Measurements from ENCODE around the gene IRX4.

The IRX4 gene

DNA sequence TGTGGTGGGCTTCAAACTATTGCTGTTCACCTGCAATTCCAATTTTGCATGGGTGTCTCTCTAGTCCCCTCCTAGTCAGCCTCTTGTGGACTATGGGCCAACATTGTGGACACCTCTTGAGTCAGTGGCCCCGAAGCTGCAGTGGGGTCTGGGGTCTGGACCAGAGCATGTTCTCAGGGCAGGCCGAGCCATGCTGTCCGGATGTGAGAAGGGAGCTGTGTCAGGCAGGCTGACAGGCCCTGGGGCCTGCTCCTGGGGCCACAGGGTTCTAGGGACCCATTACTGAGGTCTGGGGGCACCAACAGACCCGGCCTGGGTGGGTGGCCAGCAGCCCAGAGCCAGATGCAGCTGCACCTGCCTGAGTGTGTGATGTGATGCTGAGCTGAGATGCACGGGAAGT, 16.5 kb upstream of the IRX4 start:
- ChIA-PET CTCF (no interaction called here), POLR2A (no interaction called here)
- TF ChIP-seq, protein P1, sequence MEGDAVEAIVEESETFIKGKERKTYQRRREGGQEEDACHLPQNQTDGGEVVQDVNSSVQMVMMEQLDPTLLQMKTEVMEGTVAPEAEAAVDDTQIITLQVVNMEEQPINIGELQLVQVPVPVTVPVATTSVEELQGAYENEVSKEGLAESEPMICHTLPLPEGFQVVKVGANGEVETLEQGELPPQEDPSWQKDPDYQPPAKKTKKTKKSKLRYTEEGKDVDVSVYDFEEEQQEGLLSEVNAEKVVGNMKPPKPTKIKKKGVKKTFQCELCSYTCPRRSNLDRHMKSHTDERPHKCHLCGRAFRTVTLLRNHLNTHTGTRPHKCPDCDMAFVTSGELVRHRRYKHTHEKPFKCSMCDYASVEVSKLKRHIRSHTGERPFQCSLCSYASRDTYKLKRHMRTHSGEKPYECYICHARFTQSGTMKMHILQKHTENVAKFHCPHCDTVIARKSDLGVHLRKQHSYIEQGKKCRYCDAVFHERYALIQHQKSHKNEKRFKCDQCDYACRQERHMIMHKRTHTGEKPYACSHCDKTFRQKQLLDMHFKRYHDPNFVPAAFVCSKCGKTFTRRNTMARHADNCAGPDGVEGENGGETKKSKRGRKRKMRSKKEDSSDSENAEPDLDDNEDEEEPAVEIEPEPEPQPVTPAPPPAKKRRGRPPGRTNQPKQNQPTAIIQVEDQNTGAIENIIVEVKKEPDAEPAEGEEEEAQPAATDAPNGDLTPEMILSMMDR (IDR thresholded peaks at IDR 0.05; ENCODE audit: insufficient read depth, low read length, missing control alignments) = no peak

DNA sequence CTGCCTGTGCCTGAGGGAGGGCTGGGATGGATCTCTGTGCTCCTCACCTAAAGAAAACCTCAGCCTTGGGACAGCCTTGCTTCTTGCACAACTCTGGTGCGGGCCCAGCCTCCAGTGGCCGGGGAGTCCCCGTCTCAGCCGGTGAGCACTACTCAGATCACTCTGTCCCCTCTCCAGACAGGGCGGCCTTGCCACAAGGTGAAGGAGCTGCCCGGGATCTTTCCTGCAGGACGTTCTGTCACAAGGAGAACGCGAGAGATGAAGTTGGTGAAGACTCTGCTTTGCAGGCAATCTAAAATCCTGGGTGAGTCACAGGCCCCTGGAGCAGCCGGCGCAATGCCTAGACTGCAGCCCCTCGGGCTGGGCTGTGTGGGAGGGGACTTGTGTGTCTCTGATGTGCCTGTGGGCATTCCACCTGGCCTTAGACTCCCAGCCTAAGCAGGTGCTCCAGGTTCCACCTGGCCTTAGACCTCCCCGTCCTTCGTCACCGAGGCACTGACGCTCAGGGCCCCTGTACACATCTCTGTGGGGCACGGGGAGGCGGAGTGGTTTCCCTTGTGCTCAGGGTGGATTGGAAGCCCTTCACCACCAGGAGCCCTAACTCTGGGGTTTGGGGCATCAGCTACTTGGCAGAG, 15.2 kb upstream of the IRX4 start:
- ChIA-PET CTCF (no interaction called here), POLR2A (no interaction called here)
- DNase-seq (ENCODE audit: low read depth, low spot score) = no peak
- H3K4me3 ChIP-seq (ENCODE audit: low read depth, low read length) = no peak overlapping the region
- TF ChIP-seq, protein P1 (IDR thresholded peaks at IDR 0.05; ENCODE audit: insufficient read depth, low read length, missing control alignments) = no peak

More for the DNA sequence above, 16.5 kb upstream of the IRX4 start:
- no peak for DNase-seq (ENCODE audit: low read depth, low spot score)
- H3K4me3 ChIP-seq (ENCODE audit: low read depth, low read length) = no peak overlapping the region

DNA sequence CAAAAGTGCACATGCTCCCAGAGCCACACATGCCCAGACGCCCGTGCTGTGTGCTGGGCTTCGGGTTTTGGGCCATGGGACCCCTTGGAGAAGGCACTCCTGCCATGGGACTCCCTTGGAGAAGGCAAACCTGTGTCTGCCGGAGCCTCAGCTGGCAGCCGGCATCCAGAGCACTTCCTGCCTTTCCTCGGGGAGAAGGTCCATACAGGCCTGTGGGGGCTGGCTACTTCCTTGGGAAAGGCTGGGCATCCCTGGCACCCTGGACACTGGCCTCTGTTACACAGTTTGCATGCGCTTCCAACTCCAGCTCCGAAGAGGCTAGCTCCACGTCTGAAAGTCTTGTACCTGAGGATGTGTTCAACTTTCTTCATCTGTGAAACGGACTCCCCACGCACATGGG, 14.7 kb upstream of the IRX4 start:
- CTCF ChIA-PET = no interaction called here

DNA sequence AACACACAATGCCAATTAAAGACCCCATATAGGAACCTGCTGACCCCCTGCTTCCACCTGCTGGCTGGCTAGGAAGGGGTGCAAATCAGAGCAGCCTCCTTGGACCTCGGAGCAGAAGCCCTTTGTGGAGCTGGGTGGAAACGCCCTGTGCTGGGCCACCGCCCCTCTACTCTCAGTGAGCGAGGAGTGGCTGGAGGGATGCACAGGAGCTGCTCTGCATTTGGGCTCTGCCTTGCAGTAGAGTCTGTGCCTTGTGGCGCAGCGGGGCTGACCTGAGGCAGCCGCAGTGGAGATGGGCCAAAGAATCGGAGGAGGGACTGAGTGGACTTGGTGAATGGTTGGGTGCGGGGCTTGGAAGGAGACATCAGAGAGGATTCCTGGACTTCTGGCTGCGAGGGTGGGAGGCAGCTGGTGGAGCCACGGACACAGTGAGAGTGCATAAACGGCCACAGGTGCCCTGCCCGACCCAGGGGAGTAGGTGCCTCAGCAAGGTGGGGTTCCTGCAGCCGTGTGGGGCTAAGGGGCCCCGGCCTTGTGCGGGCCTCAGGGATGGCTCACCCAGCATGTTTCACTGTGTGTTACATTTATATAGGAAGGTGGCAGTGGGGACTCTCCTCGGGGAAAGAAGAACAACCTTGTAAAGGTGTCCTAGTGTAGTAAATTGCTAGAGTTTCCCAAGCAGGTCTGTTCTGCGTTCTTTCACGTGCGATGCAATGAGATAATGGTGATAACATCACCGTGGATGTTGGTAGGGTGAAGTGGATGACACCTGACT, 14.1 kb upstream of the IRX4 start:
- ChIA-PET CTCF (no interaction called here), POLR2A (no interaction called here)
- TF ChIP-seq, protein P1 (IDR thresholded peaks at IDR 0.05; ENCODE audit: insufficient read depth, low read length, missing control alignments) = no peak
- DNase-seq (ENCODE audit: low read depth, low spot score) = no peak
- H3K4me3 ChIP-seq (ENCODE audit: low read depth, low read length) = no peak overlapping the region

More for the DNA sequence above, 14.7 kb upstream of the IRX4 start:
- H3K4me3 ChIP-seq (ENCODE audit: low read depth, low read length) = no peak overlapping the region
- DNase-seq (ENCODE audit: low read depth, low spot score) = no peak
- POLR2A ChIA-PET = no interaction called here
- TF ChIP-seq, protein P1 (IDR thresholded peaks at IDR 0.05; ENCODE audit: insufficient read depth, low read length, missing control alignments) = no peak

DNA sequence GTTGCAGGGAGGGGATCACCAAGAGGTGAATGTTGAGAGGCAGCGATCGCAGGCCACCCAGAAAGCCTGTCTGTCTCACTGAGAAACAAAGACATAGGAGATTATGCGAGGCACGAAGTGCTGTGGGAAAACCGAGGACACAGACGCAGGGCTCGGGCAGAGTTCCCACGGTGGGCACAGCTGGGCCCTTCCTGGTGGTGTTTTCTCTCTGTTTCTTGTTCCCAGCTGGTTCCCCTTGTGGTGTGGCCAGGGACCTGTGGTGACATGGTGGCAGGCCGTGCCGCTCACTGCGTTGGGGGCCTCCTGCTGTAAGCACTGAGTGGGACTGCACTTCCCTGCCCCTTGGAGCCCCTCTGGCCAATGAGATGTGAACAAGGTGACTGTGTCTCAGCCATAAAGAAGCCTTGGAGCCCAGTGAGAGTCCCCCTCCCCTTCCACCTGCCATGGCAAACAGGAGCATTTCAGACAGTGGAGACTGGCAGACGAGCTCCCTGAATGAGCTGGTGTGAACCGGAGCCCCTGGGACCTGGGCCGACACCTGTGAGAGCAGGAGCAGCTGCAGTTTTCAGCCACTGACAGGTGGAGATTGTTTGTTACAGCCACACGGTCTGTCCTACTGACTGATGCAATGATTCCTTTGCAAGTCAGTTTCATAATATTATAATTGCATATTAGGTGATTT, 13.2 kb upstream of the IRX4 start:
- POLR2A ChIA-PET = no interaction called here

More for the DNA sequence above, 13.2 kb upstream of the IRX4 start:
- no peak overlapping the region for H3K4me3 ChIP-seq (ENCODE audit: low read depth, low read length)
- CTCF ChIA-PET = no interaction called here
- TF ChIP-seq, protein P1 (IDR thresholded peaks at IDR 0.05; ENCODE audit: insufficient read depth, low read length, missing control alignments) = no peak
- DNase-seq (ENCODE audit: low read depth, low spot score) = no peak
